Osteocyte (in vitro differentiated cells): ENCODE data around the gene FAM222B. TPM values are rescaled to one million over a fixed set of nuclear protein-coding genes. Genes with fewer than 3 reads are reported as not detected.

Experiments
- DNase-seq: peaks from one replicate; pipeline ENCODE4 v3.0.0; 2021; ENCODE audit warnings: mixed read lengths; ENCODE audit not compliant: unreplicated experiment; ENCODE audit errors: extremely low spot score
- H3K27ac Mint-ChIP-seq: one replicate; pipeline ENCODE4 v1.8.0; 2021; ENCODE audit warnings: mild to moderate bottlenecking, mixed read lengths; ENCODE audit not compliant: unreplicated experiment
- H3K27me3 Mint-ChIP-seq: one replicate; pipeline ENCODE4 v1.8.0; 2021; ENCODE audit warnings: mixed read lengths; ENCODE audit not compliant: unreplicated experiment
- H3K36me3 Mint-ChIP-seq: one replicate; pipeline ENCODE4 v1.8.0; 2021; ENCODE audit warnings: mixed read lengths; ENCODE audit not compliant: unreplicated experiment
- H3K4me1 Mint-ChIP-seq: one replicate; pipeline ENCODE4 v1.8.0; 2021; ENCODE audit warnings: mixed read lengths; ENCODE audit not compliant: unreplicated experiment
- H3K4me3 Mint-ChIP-seq: one replicate; pipeline ENCODE4 v1.8.0; 2021; ENCODE audit warnings: mild to moderate bottlenecking, moderate library complexity, mixed read lengths; ENCODE audit not compliant: unreplicated experiment
- H3K9me3 Mint-ChIP-seq: one replicate; pipeline ENCODE4 v1.8.0; 2021; ENCODE audit warnings: mixed read lengths; ENCODE audit not compliant: unreplicated experiment
- long read RNA-seq: library from polyadenylated mRNA; unstranded; transcript quantifications from one replicate; pipeline ENCODE4 v2.0.0, GENCODE V29; 2021
- total RNA-seq: library from RNA; stranded (reverse); gene quantifications from 2 replicates; pipeline ENCODE4 v1.2.1, GENCODE V29; 2021
- TF ChIP-seq, protein P1 (sequence below): fragments of 200-600 bp; sonication (generic); IDR thresholded peaks from 2 replicates; pipeline ENCODE4 v1.5.0; 2021; ENCODE audit warnings: antibody characterized with exemption, mild to moderate bottlenecking, moderate library complexity

The FAM222B gene, protein sequence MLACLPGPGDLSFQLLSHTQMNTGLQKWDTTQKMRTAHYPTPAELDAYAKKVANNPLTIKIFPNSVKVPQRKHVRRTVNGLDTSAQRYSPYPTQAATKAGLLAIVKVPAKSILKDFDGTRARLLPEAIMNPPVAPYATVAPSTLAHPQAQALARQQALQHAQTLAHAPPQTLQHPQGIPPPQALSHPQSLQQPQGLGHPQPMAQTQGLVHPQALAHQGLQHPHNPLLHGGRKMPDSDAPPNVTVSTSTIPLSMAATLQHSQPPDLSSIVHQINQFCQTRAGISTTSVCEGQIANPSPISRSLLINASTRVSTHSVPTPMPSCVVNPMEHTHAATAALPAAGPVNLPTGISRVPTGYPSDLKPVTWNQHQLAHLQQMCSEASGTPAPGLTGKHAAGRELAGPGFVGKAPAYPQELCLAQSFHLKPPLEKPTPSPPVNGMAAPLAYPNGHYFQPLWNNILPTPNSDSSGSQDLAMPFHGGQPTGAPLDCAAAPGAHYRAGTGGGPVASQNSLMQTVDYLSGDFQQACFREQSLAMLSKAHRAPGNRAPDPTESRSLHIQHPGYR
- 19.4 and 21.2 TPM in 2 replicates for total RNA-seq
- long read RNA-seq, partial matches to known transcripts = 0 of 3 reads
- long read RNA-seq, other reads (novel, unspliced or antisense) = 3 of 3 reads

DNA sequence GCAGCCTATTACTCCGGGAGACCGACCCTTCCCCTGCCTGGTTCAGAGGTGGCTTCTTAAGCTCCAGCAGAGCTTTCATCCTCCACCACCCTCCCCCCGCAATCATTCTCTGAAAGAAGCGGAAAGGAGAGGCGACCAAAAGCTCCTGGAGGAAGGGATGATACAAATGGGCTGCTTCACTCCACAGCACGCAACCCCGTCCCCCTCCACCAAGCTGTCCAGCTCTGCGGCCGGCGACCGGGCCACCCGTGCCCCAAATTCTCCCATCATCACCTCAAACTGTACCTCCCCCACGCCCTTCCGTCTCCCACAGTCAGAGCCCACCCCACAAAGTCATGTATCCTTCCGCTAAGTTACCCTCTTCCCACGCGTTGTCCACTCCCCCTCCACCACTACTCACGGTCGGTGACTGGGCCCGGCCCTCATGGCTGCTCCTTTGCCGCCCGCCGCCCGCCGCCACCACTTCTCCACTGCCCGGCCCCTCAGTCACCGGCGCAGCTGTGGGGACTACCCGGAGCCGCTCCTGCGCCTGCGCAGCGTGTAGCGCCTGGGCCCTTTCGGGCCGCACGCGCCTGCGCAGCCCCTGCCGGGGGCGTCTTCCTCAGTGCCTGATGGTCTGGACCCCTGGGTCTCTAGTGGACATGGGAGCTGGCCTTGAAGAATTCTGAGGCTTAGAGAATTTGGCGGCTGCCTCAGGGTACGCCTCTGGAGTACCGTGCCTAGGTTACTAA is at the start of gene FAM222B:
FAM222B (minus strand) TSS at position 509 of the 731 bp plus-strand sequence. CDS start 76,123 bp downstream, outside the sequence.
- TF ChIP-seq, protein P1, sequence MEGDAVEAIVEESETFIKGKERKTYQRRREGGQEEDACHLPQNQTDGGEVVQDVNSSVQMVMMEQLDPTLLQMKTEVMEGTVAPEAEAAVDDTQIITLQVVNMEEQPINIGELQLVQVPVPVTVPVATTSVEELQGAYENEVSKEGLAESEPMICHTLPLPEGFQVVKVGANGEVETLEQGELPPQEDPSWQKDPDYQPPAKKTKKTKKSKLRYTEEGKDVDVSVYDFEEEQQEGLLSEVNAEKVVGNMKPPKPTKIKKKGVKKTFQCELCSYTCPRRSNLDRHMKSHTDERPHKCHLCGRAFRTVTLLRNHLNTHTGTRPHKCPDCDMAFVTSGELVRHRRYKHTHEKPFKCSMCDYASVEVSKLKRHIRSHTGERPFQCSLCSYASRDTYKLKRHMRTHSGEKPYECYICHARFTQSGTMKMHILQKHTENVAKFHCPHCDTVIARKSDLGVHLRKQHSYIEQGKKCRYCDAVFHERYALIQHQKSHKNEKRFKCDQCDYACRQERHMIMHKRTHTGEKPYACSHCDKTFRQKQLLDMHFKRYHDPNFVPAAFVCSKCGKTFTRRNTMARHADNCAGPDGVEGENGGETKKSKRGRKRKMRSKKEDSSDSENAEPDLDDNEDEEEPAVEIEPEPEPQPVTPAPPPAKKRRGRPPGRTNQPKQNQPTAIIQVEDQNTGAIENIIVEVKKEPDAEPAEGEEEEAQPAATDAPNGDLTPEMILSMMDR = no peak
- no peaks in the 10 kb centered on the region for H3K27me3 Mint-ChIP-seq

DNA sequence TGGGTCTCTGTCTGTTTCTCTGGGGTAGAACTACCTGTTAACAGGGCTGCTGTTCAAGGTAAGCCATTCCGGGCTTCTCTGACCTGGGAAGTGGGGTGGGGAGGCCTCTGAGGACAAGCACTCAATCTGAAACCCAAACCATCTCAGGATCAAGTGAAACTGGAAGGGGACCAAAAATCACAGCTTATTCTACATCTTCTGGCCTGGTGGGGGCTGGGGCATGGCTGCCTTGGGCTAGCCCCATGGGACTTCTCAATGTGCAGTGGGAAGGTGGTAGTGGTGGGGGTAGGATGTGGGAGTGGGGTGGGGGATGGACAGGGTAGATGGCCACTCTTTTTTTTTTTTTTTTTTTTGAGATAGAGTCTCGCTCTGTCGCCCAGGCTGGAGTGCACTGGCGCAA is 49.4 kb upstream of the FAM222B start:
- Mint-ChIP-seq H3K4me3 (no peak overlapping the region), H3K27ac (peak overlapping the region; percentile 29), H3K4me1 (peaks cover 44% of the 10 kb centered on the region), H3K36me3 (peaks cover 7% of the 10 kb centered on the region), H3K9me3 (no peaks in the 10 kb centered on the region), H3K27me3 (no peaks in the 10 kb centered on the region)
- no peak for DNase-seq
- TF ChIP-seq, protein P1 = no peak

More for the DNA sequence above, at the start of gene FAM222B:
- Mint-ChIP-seq H3K27ac (peak within 1 kb of the TSS; percentile 85), H3K9me3 (no peaks in the 10 kb centered on the region), H3K4me1 (peaks cover 34% of the 10 kb centered on the region), H3K36me3 (no peaks in the 10 kb centered on the region), H3K4me3 (peak within 1 kb of the TSS; percentile 98)
- DNase-seq = peak; percentile 96

DNA sequence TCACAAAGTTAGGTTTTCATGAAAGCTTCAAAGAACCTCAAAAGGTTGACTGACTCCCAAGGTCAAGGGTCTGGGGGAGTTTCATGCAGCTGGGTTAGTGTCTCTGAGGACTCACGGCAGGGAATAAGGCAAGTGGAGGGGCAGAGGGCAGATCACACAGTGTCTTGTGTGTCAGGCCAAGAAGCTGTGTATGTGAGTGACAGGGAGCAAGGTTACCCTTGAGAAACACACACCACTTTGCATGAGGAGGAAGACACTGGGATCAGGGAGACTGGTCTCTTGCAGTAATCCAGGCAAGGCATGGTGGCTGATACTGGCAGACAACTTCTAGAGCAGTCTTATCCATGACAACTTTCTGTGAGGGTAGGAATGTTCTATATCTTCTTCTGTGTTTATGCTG is 48.6 kb upstream of the FAM222B start:
- DNase-seq = no peak
- no peaks in the 10 kb centered on the region for H3K27me3 Mint-ChIP-seq
- no peaks in the 10 kb centered on the region for H3K9me3 Mint-ChIP-seq
- TF ChIP-seq, protein P1 = no peak
- peaks cover 37% of the 10 kb centered on the region for H3K4me1 Mint-ChIP-seq
- H3K36me3 Mint-ChIP-seq = peaks cover 7% of the 10 kb centered on the region
- H3K27ac Mint-ChIP-seq = no peak overlapping the region
- no peak overlapping the region for H3K4me3 Mint-ChIP-seq

DNA sequence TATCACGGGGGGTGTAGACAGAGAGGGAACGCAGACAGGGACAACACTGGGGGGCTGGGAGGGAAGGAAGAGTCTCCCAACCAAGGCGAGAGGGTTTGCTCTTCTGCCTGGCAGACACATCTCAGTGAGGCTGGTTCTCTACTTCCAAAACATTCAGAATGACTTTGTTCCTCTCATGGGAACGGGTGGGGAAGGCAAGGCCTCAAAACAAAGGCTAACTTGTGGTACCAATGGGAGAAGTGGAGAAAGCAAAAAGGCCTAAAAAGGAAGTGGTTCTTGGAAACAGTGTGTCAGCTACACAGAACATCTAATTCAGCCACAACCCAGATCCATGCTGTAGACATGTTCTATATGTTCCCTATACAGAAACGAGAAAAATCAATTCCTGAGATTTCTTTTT is 47.4 kb upstream of the FAM222B start:
- Mint-ChIP-seq H3K27ac (no peak overlapping the region), H3K4me3 (no peak overlapping the region), H3K27me3 (no peaks in the 10 kb centered on the region), H3K36me3 (peaks cover 8% of the 10 kb centered on the region), H3K9me3 (no peaks in the 10 kb centered on the region), H3K4me1 (peaks cover 31% of the 10 kb centered on the region)
- TF ChIP-seq, protein P1 = no peak
- DNase-seq = no peak
